GM23248 (cell line): ENCODE measurements around the gene GRIN3A.

Experiments
- EZH2 ChIP-seq: fragments of 200-600 bp; sonication (generic); IDR thresholded peaks from 2 replicates; pipeline ENCODE4 v1.6.1; 2018; ENCODE audit warnings: antibody characterized with exemption, mild to moderate bottlenecking; ENCODE audit not compliant: insufficient read depth, poor library complexity, severe bottlenecking
- EZH2phosphoT487 ChIP-seq: fragments of 200-600 bp; sonication (generic); IDR thresholded peaks from 2 replicates; pipeline ENCODE4 v1.6.1; 2018; ENCODE audit warnings: antibody characterized with exemption, moderate library complexity, mild to moderate bottlenecking, low read depth; ENCODE audit not compliant: insufficient read depth

DNA sequence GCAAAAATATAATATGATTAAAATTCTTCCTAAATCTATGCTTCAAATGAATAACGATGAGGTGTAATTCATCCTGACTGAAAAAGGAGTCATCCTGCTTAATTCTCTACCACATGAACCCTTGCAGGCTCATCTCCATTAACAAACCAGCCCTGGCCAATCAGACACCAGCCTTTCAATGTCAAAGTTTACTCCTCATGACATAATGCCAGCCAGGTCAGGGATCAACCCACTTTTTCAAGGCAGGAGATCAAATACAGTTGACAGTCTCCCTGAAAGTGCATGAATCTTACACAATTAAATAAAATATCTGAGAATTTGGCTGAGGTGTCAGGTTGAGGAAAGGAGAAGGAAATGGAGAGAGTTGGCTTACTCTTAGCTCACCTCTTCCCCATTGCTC lies 7.0 kb downstream of the GRIN3A start:
- TF ChIP-seq EZH2 (no peak), EZH2phosphoT487 (no peak)
